Peyer's patch (tissue), 4 donors: ENCODE measurements around the gene CRYL1.

Experiments
- CTCF ChIP-seq, 6 experiments: fragments of 450-650 bp in 4 of 6; fragments of 200-600 bp in 2 of 6; sonication (generic) in 1 of 6; IDR thresholded peaks; one replicate each; pipeline ENCODE4 v1.5.1; 2017 to 2019; ENCODE audit warnings: antibody characterized with exemption in 6 of 6, mild to moderate bottlenecking in 3 of 6, moderate library complexity in 1 of 6
- POLR2A ChIP-seq, 2 donors: fragments of 450-650 bp; IDR thresholded peaks; one replicate each; pipeline ENCODE4 v1.5.1; 2017; ENCODE audit warnings: antibody characterized with exemption in 2 of 2, mild to moderate bottlenecking in 2 of 2, moderate library complexity in 2 of 2

- TF ChIP-seq CTCF (IDR thresholded peaks at IDR 0.05) (no peak), POLR2A (IDR thresholded peaks at IDR 0.05) (no peak)
Observed at GRCh38 chr13:20390526-20391175, 135.0 kb downstream of the CRYL1 start.
